ENCODE data around the gene GTF3C5.

GRCh38 chr9:133099726-133100505 is 69.1 kb downstream of the GTF3C5 start:
- TF ChIP-seq GATA3 (IDR thresholded peaks at IDR 0.05; ENCODE audit: low read depth, low read length) (no peak), GATA2 (IDR thresholded peaks at IDR 0.05; ENCODE audit: low read depth, low read length) (no peak)

Measured in SH-SY5Y (cell line).